Gastroesophageal sphincter (tissue), 3 donors: ENCODE data around the gene PRKAR1B.

Source experiments
- EP300 ChIP-seq: sonication (generic); formaldehyde crosslinking; IDR thresholded peaks from one replicate; pipeline ENCODE4 v1.6.1; 2017; ENCODE audit warnings: antibody characterized with exemption, mild to moderate bottlenecking
- POLR2A ChIP-seq, 2 donors: fragments of 450-650 bp; IDR thresholded peaks; one replicate each; pipeline ENCODE4 v1.6.1; 2017; ENCODE audit warnings: antibody characterized with exemption in 2 of 2, mild to moderate bottlenecking in 2 of 2, moderate library complexity in 1 of 2
- TF ChIP-seq, protein P1 (sequence below), 4 experiments: fragments of 200-600 bp in 2 of 4; fragments of 450-650 bp in 2 of 4; sonication (generic) in 1 of 4; IDR thresholded peaks; one replicate each; pipeline ENCODE4 v1.5.1; 2017 to 2019; ENCODE audit warnings: antibody characterized with exemption in 4 of 4, mild to moderate bottlenecking in 2 of 4, moderate library complexity in 2 of 4

GRCh38 chr7:613442-614140 is 113.5 kb downstream of the PRKAR1B start:
- TF ChIP-seq, protein P1, sequence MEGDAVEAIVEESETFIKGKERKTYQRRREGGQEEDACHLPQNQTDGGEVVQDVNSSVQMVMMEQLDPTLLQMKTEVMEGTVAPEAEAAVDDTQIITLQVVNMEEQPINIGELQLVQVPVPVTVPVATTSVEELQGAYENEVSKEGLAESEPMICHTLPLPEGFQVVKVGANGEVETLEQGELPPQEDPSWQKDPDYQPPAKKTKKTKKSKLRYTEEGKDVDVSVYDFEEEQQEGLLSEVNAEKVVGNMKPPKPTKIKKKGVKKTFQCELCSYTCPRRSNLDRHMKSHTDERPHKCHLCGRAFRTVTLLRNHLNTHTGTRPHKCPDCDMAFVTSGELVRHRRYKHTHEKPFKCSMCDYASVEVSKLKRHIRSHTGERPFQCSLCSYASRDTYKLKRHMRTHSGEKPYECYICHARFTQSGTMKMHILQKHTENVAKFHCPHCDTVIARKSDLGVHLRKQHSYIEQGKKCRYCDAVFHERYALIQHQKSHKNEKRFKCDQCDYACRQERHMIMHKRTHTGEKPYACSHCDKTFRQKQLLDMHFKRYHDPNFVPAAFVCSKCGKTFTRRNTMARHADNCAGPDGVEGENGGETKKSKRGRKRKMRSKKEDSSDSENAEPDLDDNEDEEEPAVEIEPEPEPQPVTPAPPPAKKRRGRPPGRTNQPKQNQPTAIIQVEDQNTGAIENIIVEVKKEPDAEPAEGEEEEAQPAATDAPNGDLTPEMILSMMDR (IDR thresholded peaks at IDR 0.05), result no peak
- no peak for TF ChIP-seq POLR2A (IDR thresholded peaks at IDR 0.05)
- TF ChIP-seq EP300, result no peak
